ENCODE measurements around the gene KCNH5. TPM values are rescaled to one million over a fixed set of nuclear protein-coding genes. Genes with fewer than 3 reads are reported as not detected.

Gene KCNH5
- under 1 TPM in 9 of 10 donors, not detected in 1; 0.03 to 0.13 (median 0.05) TPM for polyA plus RNA-seq (ENCODE audit: insufficient read length in 10 of 10)
- long read RNA-seq, donor 1, result 0 reads
- long read RNA-seq, donor 2, result 0 reads
- long read RNA-seq, donor 3, result 0 reads
- long read RNA-seq, donor 4, result 0 reads
- long read RNA-seq, donor 5, result 0 reads
- long read RNA-seq, donor 6, result 0 reads
- long read RNA-seq, donor 7, result 0 reads
- long read RNA-seq, donor 8, result 0 reads
- long read RNA-seq, donor 9, result 0 reads

GRCh38 chr14:63045234-63045611, at the start of gene KCNH5:
Gene KCNH5, minus strand, starts transcription at chr14:63045458. Its CDS starts 272 bp downstream, at chr14:63045186.
- DNase-seq, result peak; percentile 19 to 63 (median 30)

GRCh38 chr14:63091394-63091996, 46.2 kb upstream of the KCNH5 start:
- no peak for DNase-seq

- DNase-seq, result no peak
Observed at GRCh38 chr14:63088865-63089264, 43.6 kb upstream of the KCNH5 start.

- no peak for DNase-seq
Observed at GRCh38 chr14:63078569-63078968, 33.3 kb upstream of the KCNH5 start.

GRCh38 chr14:63076488-63076887, 31.2 kb upstream of the KCNH5 start:
- no peak for DNase-seq

GRCh38 chr14:63055631-63056030, 10.4 kb upstream of the KCNH5 start:
- DNase-seq, result no peak

- DNase-seq, result no peak
Observed at GRCh38 chr14:63051992-63052391, 6.7 kb upstream of the KCNH5 start.

GRCh38 chr14:63051301-63051700, 6.0 kb upstream of the KCNH5 start:
- DNase-seq, result no peak

GRCh38 chr14:63050694-63051093, 5.4 kb upstream of the KCNH5 start:
- DNase-seq, result no peak

- DNase-seq, result peak in 1 of 3 donors; percentile 7
Observed at GRCh38 chr14:63046339-63047268, 1.3 kb upstream of the KCNH5 start.

GRCh38 chr14:63045612-63046320, 508 bp upstream of the KCNH5 start:
- DNase-seq, result peak in 2 of 3 donors; percentile 16 to 69

GRCh38 chr14:63039866-63040265, 5.4 kb downstream of the KCNH5 start:
- DNase-seq, result peak in 2 of 3 donors; percentile 10 to 29

- DNase-seq, result peak; percentile 14 to 53 (median 34)
Observed at GRCh38 chr14:63032641-63033040, 12.6 kb downstream of the KCNH5 start.

GRCh38 chr14:63032076-63032475, 13.2 kb downstream of the KCNH5 start:
- peak; percentile 16 to 28 (median 22) for DNase-seq

- no peak for DNase-seq
Observed at GRCh38 chr14:63030113-63030512, 15.1 kb downstream of the KCNH5 start.

GRCh38 chr14:63027719-63028118, 17.5 kb downstream of the KCNH5 start:
- no peak for DNase-seq

GRCh38 chr14:63026491-63026890, 18.8 kb downstream of the KCNH5 start:
- no peak for DNase-seq

GRCh38 chr14:63014621-63015020, 30.6 kb downstream of the KCNH5 start:
- DNase-seq, result no peak

GRCh38 chr14:63012171-63012570, 33.1 kb downstream of the KCNH5 start:
- DNase-seq, result no peak

- DNase-seq, result no peak
Observed at GRCh38 chr14:63011623-63012022, 33.6 kb downstream of the KCNH5 start.

GRCh38 chr14:63009495-63009894, 35.8 kb downstream of the KCNH5 start:
- DNase-seq, result no peak

- DNase-seq, result no peak
Observed at GRCh38 chr14:63006531-63006930, 38.7 kb downstream of the KCNH5 start.

All from muscle of back (tissue), 13 donors.